GM19372 (cell line): ENCODE results near the gene SIK2.
"Not testable (repeated sequence)": the region's sequence is repeated elsewhere in the genome, so short reads cannot be mapped to it uniquely, and the experiment has no call there.

Experiments
- ATAC-seq: cut with Tn5 transposase; IDR thresholded peaks from one replicate; pipeline ENCODE4 v1.9.1; 2021; ENCODE audit warnings: mild to moderate bottlenecking, low read depth, moderate library complexity; ENCODE audit not compliant: unreplicated experiment

The SIK2 gene

GRCh38 chr11:111743700-111744099, 141.5 kb downstream of the SIK2 start:
- ATAC-seq, result no peak

- no peak for ATAC-seq
Measured at GRCh38 chr11:111745719-111746504, 143.7 kb downstream of the SIK2 start.

- ATAC-seq, result no peak
Measured at GRCh38 chr11:111748035-111748804, 146.0 kb downstream of the SIK2 start.

- no peak for ATAC-seq
Measured at GRCh38 chr11:111749646-111750045, 147.4 kb downstream of the SIK2 start.

- ATAC-seq, result no peak
Measured at GRCh38 chr11:111756097-111756496, 153.8 kb downstream of the SIK2 start.

- no peak for ATAC-seq
Measured at GRCh38 chr11:111759376-111759775, 157.1 kb downstream of the SIK2 start.

- ATAC-seq, result no peak
Measured at GRCh38 chr11:111759778-111760407, 157.6 kb downstream of the SIK2 start.

GRCh38 chr11:111761036-111761435, 158.8 kb downstream of the SIK2 start:
- ATAC-seq, result no peak

GRCh38 chr11:111762526-111762925, 160.3 kb downstream of the SIK2 start:
- ATAC-seq, result no peak

- ATAC-seq, result no peak
Measured at GRCh38 chr11:111762981-111763643, 160.9 kb downstream of the SIK2 start.

GRCh38 chr11:111764621-111765020, 162.4 kb downstream of the SIK2 start:
- no peak for ATAC-seq

GRCh38 chr11:111765320-111765983, 163.2 kb downstream of the SIK2 start:
- peak; percentile 34 for ATAC-seq

- peak; percentile 89 for ATAC-seq
Measured at GRCh38 chr11:111765984-111766833, 164.0 kb downstream of the SIK2 start, which contains the start of gene PPP2R1B. PPP2R1B (minus strand) TSS chr11:111766389; CDS start chr11:111766361, 28 bp downstream.

- peak; percentile 8 for ATAC-seq
Measured at GRCh38 chr11:111766834-111767142, 164.5 kb downstream of the SIK2 start.

GRCh38 chr11:111770581-111771134, 168.4 kb downstream of the SIK2 start:
- no peak for ATAC-seq

GRCh38 chr11:111771205-111771604, 169.0 kb downstream of the SIK2 start:
- not testable (repeated sequence) for ATAC-seq

GRCh38 chr11:111772535-111772934, 170.3 kb downstream of the SIK2 start:
- ATAC-seq, result no peak

GRCh38 chr11:111774955-111775710, 172.9 kb downstream of the SIK2 start:
- ATAC-seq, result no peak
